ENCODE data around the gene TSKU. TPM values are rescaled to one million over a fixed set of nuclear protein-coding genes. Genes with fewer than 3 reads are reported as not detected.
"Not testable (repeated sequence)": the region's sequence is repeated elsewhere in the genome, so short reads cannot be mapped to it uniquely, and the experiment has no call there.

Gene TSKU
- total RNA-seq, 1 donor: 23.5 TPM

DNA sequence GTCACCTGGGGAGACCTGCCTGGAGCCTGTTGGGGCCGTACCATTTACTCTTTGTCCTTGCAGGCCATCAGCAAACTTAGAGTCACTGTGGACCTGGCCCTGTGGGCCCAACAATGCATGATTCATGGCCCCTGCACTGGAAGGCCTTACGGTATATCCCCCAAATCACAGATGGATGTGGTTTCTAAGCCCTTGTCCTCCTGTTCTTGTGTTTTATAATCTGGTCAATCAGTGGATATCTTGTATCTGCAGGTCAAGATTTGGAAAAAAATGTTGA lies 6.2 kb downstream of the TSKU start:
- Histone ChIP-seq H3K36me3 (ENCODE audit: insufficient read depth, low read length) (no peaks in the 10 kb centered on the region), H3K4me1 (ENCODE audit: insufficient read depth, low read length) (peaks cover 44% of the 10 kb centered on the region), H3K27ac (ENCODE audit: low read depth, low read length) (no peak overlapping the region), H3K9me3 (ENCODE audit: low read depth, low read length) (no peaks in the 10 kb centered on the region), H3K27me3 (ENCODE audit: insufficient read depth, low read length) (no peaks in the 10 kb centered on the region), H4K20me1 (ENCODE audit: insufficient read depth, low read length) (peaks cover 86% of the 10 kb centered on the region), H3K4me3 (ENCODE audit: insufficient read depth, low read length) (no peak overlapping the region), H2AFZ (ENCODE audit: low read length) (no peak overlapping the region), H3K79me2 (ENCODE audit: insufficient read depth, low read length) (peaks cover 96% of the 10 kb centered on the region), H3K4me2 (ENCODE audit: insufficient read depth, low read length) (no peak overlapping the region)
- TF ChIP-seq, protein P1, sequence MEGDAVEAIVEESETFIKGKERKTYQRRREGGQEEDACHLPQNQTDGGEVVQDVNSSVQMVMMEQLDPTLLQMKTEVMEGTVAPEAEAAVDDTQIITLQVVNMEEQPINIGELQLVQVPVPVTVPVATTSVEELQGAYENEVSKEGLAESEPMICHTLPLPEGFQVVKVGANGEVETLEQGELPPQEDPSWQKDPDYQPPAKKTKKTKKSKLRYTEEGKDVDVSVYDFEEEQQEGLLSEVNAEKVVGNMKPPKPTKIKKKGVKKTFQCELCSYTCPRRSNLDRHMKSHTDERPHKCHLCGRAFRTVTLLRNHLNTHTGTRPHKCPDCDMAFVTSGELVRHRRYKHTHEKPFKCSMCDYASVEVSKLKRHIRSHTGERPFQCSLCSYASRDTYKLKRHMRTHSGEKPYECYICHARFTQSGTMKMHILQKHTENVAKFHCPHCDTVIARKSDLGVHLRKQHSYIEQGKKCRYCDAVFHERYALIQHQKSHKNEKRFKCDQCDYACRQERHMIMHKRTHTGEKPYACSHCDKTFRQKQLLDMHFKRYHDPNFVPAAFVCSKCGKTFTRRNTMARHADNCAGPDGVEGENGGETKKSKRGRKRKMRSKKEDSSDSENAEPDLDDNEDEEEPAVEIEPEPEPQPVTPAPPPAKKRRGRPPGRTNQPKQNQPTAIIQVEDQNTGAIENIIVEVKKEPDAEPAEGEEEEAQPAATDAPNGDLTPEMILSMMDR (IDR thresholded peaks at IDR 0.05; ENCODE audit: extremely low read depth, low read depth, low read length): no peak
- no peak for DNase-seq (ENCODE audit: insufficient read length, low spot score, missing footprints)

DNA sequence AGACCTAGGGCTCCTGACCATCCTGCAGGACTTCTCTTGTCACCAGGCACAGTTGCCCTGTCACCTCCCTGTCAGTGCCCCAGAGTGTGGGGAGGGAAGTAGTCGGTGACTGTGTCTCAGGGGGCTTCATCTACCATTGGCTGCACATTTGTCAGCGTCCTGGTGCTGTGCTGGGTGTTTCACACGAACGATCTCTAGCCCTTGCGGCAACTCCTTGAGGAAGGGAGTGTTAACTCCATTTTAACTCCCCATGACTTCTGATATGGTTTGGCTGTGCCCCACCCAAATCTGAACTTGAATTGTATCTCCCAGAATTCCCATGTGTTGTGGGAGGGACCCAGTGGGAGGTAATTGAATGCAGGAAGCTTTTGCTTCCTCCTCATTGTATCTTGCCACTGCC lies 7.1 kb downstream of the TSKU start:
- H4K20me1 ChIP-seq (ENCODE audit: insufficient read depth, low read length): peaks cover 88% of the 10 kb centered on the region
- no peak overlapping the region for H3K27ac ChIP-seq (ENCODE audit: low read depth, low read length)
- TF ChIP-seq, protein P1 (IDR thresholded peaks at IDR 0.05; ENCODE audit: extremely low read depth, low read depth, low read length): no peak
- H2AFZ ChIP-seq (ENCODE audit: low read length): no peak overlapping the region
- H3K4me3 ChIP-seq (ENCODE audit: insufficient read depth, low read length): no peak overlapping the region
- H3K36me3 ChIP-seq (ENCODE audit: insufficient read depth, low read length): peaks cover under 1% of the 10 kb centered on the region
- no peaks in the 10 kb centered on the region for H3K9me3 ChIP-seq (ENCODE audit: low read depth, low read length)
- no peaks in the 10 kb centered on the region for H3K27me3 ChIP-seq (ENCODE audit: insufficient read depth, low read length)
- no peak for DNase-seq (ENCODE audit: insufficient read length, low spot score, missing footprints)
- peaks cover 96% of the 10 kb centered on the region for H3K79me2 ChIP-seq (ENCODE audit: insufficient read depth, low read length)
- peaks cover 38% of the 10 kb centered on the region for H3K4me1 ChIP-seq (ENCODE audit: insufficient read depth, low read length)
- no peak overlapping the region for H3K4me2 ChIP-seq (ENCODE audit: insufficient read depth, low read length)

DNA sequence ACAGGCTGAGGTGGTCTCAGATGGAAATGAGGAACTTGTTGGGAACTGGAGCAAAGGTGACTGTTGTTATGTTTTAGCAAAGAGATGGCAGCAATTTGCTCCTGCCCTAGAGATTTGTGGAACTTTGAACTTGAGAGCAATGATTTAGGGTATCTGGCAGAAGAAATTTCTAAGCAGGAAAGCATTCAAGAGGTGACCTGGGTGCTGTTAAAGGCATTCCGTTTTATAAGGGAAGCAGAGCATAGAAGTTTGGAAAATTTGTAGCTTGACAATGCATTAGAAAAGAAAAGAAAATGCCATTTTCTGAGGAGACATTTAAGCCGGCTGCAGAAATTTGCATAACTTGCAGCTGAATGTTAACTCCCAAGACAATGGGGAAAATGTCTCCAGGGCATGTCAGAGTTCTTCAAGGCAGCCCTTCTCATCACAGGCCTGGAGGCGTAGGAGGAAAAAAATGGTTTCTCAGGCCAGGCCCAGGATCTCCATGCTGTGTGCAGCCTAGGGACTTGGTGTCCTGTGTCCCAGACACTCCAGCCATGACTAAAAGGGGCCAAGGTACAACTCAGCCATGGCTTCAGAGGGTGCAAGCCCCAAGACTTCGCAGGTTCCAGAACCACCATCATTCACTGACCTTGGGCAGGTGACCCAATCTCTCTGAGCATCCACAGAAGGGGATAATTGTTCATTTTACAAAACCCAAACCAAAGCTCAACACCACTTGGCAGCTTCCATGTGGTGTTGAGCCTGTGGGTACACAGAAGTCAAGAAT lies 8.0 kb downstream of the TSKU start:
- H3K79me2 ChIP-seq (ENCODE audit: insufficient read depth, low read length): peaks cover 96% of the 10 kb centered on the region
- not testable (repeated sequence) for H3K36me3 ChIP-seq (ENCODE audit: insufficient read depth, low read length); H3K4me3 ChIP-seq (ENCODE audit: insufficient read depth, low read length); H3K27ac ChIP-seq (ENCODE audit: low read depth, low read length); H3K9me3 ChIP-seq (ENCODE audit: low read depth, low read length); H2AFZ ChIP-seq (ENCODE audit: low read length); DNase-seq (ENCODE audit: insufficient read length, low spot score, missing footprints); H3K4me2 ChIP-seq (ENCODE audit: insufficient read depth, low read length); H3K27me3 ChIP-seq (ENCODE audit: insufficient read depth, low read length)
- peaks cover 81% of the 10 kb centered on the region for H4K20me1 ChIP-seq (ENCODE audit: insufficient read depth, low read length)
- H3K4me1 ChIP-seq (ENCODE audit: insufficient read depth, low read length): peaks cover 31% of the 10 kb centered on the region

DNA sequence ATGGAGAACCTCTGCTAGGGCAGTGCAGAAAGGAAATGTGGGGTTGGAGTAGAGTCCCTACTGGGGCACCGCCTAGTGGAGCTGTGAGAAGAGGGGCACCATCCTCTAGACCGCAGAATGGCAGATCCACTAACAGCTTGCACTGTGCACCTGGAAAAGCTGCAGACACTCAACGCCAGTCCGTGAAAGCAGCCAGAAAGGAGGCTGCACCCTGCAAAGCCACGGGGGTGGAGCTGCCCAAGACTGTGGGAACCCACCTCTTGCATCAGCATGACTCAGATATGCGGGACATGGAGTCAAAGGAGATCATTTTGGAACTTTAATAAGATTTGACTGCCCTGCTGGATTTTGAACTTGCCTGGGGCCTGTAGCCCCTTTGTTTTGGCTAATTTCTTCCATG lies 8.7 kb downstream of the TSKU start:
- peak overlapping the region; percentile 53 for H3K27ac ChIP-seq (ENCODE audit: low read depth, low read length)
- H3K27me3 ChIP-seq (ENCODE audit: insufficient read depth, low read length): no peaks in the 10 kb centered on the region
- no peaks in the 10 kb centered on the region for H3K9me3 ChIP-seq (ENCODE audit: low read depth, low read length)
- no peak overlapping the region for H2AFZ ChIP-seq (ENCODE audit: low read length)
- H3K4me3 ChIP-seq (ENCODE audit: insufficient read depth, low read length): no peak overlapping the region
- H4K20me1 ChIP-seq (ENCODE audit: insufficient read depth, low read length): peaks cover 78% of the 10 kb centered on the region
- H3K79me2 ChIP-seq (ENCODE audit: insufficient read depth, low read length): peaks cover 94% of the 10 kb centered on the region
- peaks cover 25% of the 10 kb centered on the region for H3K4me1 ChIP-seq (ENCODE audit: insufficient read depth, low read length)
- H3K4me2 ChIP-seq (ENCODE audit: insufficient read depth, low read length): peak overlapping the region; percentile 33
- TF ChIP-seq, protein P1 (IDR thresholded peaks at IDR 0.05; ENCODE audit: extremely low read depth, low read depth, low read length): no peak
- peaks cover 11% of the 10 kb centered on the region for H3K36me3 ChIP-seq (ENCODE audit: insufficient read depth, low read length)
- peak; percentile 89 for DNase-seq (ENCODE audit: insufficient read length, low spot score, missing footprints)
